ENCODE data around the gene EXD3. TPM values are rescaled to one million over a fixed set of nuclear protein-coding genes. Genes with fewer than 3 reads are reported as not detected.

EXD3 gene
- total and polyA plus RNA-seq, 2 of the 13 experiments (the other 11 are each of a cell fraction or from before 2014, with no cell fraction given): 2.7 to 4.8 TPM

GRCh38 chr9:137457406-137458193 is 34.6 kb upstream of the EXD3 start (continued):
- 0 out of 2 replicates have a peak, but pooled peaks have one; percentile 13 for TF ChIP-seq ZHX1 (CRISPR knock-in tag; IDR thresholded peaks at IDR 0.05; ENCODE audit: low read depth)
- TF ChIP-seq, protein P1, sequence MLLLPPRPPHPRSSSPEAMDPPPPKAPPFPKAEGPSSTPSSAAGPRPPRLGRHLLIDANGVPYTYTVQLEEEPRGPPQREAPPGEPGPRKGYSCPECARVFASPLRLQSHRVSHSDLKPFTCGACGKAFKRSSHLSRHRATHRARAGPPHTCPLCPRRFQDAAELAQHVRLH (CRISPR knock-in tag; IDR thresholded peaks at IDR 0.05; ENCODE audit: borderline replicate concordance, low read depth): no peak
- TF ChIP-seq MZF1 (CRISPR knock-in tag; IDR thresholded peaks at IDR 0.05; ENCODE audit: borderline replicate concordance): no peak
- no peak for TF ChIP-seq MTF2 (CRISPR knock-in tag; IDR thresholded peaks at IDR 0.05; ENCODE audit: borderline replicate concordance)
- no peak for TF ChIP-seq GATA4 (IDR thresholded peaks at IDR 0.05; ENCODE audit: borderline replicate concordance, low read depth)
- TF ChIP-seq, protein P2, sequence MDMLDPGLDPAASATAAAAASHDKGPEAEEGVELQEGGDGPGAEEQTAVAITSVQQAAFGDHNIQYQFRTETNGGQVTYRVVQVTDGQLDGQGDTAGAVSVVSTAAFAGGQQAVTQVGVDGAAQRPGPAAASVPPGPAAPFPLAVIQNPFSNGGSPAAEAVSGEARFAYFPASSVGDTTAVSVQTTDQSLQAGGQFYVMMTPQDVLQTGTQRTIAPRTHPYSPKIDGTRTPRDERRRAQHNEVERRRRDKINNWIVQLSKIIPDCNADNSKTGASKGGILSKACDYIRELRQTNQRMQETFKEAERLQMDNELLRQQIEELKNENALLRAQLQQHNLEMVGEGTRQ (IDR thresholded peaks at IDR 0.05; ENCODE audit: low read depth, low read length): no peak
- TF ChIP-seq, protein P2 (CRISPR knock-in tag; IDR thresholded peaks at IDR 0.05; ENCODE audit: borderline replicate concordance): no peak
- TF ChIP-seq ZMAT3 (CRISPR knock-in tag; conservative IDR thresholded peaks at IDR 0.05): 0 out of 2 replicates have a peak, but pooled peaks have one; percentile 21
- 0 out of 2 replicates have a peak, but pooled peaks have one; percentile 11 for TF ChIP-seq ZFX (CRISPR knock-in tag; IDR thresholded peaks at IDR 0.05; ENCODE audit: low read depth)
- TF ChIP-seq MYC (CRISPR knock-in tag; IDR thresholded peaks at IDR 0.05; ENCODE audit: borderline replicate concordance): peak; percentile 4; the same call in 1 of the 2 replicates
